HL-60 (cell line): ENCODE data around the gene SMURF2.

Source experiments
- DNase-seq, 2 experiments: peaks; one replicate each; pipeline ENCODE4 v3.0.0-alpha.2; 2010 to 2020; ENCODE audit warnings: low read depth in 1 of 2, low spot score in 1 of 2
- H3K27ac ChIP-seq: fragments of 250-450 bp; sonication (Bioruptor Pico); replicated peaks from 2 replicates; pipeline ENCODE4 v1.5.1; 2020; ENCODE audit warnings: mild to moderate bottlenecking, moderate library complexity
- H3K27me3 ChIP-seq: fragments of 250-450 bp; sonication (Bioruptor Pico); 2 replicates; pipeline ENCODE4 v1.5.1; 2021; ENCODE audit warnings: mild to moderate bottlenecking, moderate library complexity; ENCODE audit not compliant: insufficient read depth, poor library complexity, severe bottlenecking
- H3K4me3 ChIP-seq: replicated peaks from 2 replicates; pipeline ENCODE4 v1.5.1; 2011; ENCODE audit warnings: mild to moderate bottlenecking, control low read depth, low read length; ENCODE audit not compliant: insufficient read depth
- GABPA ChIP-seq: IDR thresholded peaks from 2 replicates; pipeline ENCODE4 v1.6.1; 2012; ENCODE audit warnings: low read depth
- POLR2AphosphoS5 ChIP-seq: IDR thresholded peaks from 2 replicates; pipeline ENCODE4 v1.6.1; 2012; ENCODE audit warnings: low read depth
- SPI1 ChIP-seq: IDR thresholded peaks from 2 replicates; pipeline ENCODE4 v1.6.1; 2012; ENCODE audit warnings: low read depth, mild to moderate bottlenecking, borderline replicate concordance
- TF ChIP-seq, protein P1 (sequence below): IDR thresholded peaks from one replicate; pipeline ENCODE4 v1.5.1; 2011; ENCODE audit warnings: low read length, control low read depth, inconsistent platforms; ENCODE audit not compliant: insufficient read depth
- TF ChIP-seq, protein P2 (sequence below): IDR thresholded peaks from 2 replicates; pipeline ENCODE4 v1.6.1; 2012; ENCODE audit warnings: low read depth; ENCODE audit not compliant: insufficient replicate concordance

Gene SMURF2

DNA sequence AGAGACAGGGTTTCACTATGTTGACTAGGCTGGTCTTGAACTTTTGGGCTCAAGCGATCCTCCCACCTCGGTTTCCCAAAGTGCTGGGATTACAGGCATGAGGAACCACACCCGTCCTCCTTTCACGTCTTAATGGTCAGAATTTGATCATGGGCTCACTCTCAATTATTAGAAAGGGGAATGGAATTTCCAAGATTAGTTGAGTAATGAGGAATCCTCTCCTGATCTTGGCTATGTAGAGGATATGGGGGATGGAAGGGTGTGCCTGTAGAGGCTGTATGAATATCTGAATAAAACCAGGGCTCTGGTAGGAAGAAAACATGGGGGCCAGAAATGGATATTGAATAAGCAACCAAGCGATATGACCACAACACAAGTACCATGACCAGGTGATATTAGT is 25.9 kb upstream of the SMURF2 start:
- H3K27ac ChIP-seq: no peak overlapping the region
- TF ChIP-seq GABPA: no peak
- TF ChIP-seq, protein P1, sequence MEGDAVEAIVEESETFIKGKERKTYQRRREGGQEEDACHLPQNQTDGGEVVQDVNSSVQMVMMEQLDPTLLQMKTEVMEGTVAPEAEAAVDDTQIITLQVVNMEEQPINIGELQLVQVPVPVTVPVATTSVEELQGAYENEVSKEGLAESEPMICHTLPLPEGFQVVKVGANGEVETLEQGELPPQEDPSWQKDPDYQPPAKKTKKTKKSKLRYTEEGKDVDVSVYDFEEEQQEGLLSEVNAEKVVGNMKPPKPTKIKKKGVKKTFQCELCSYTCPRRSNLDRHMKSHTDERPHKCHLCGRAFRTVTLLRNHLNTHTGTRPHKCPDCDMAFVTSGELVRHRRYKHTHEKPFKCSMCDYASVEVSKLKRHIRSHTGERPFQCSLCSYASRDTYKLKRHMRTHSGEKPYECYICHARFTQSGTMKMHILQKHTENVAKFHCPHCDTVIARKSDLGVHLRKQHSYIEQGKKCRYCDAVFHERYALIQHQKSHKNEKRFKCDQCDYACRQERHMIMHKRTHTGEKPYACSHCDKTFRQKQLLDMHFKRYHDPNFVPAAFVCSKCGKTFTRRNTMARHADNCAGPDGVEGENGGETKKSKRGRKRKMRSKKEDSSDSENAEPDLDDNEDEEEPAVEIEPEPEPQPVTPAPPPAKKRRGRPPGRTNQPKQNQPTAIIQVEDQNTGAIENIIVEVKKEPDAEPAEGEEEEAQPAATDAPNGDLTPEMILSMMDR: no peak
- TF ChIP-seq POLR2AphosphoS5: no peak
- TF ChIP-seq SPI1: no peak
- TF ChIP-seq, protein P2, sequence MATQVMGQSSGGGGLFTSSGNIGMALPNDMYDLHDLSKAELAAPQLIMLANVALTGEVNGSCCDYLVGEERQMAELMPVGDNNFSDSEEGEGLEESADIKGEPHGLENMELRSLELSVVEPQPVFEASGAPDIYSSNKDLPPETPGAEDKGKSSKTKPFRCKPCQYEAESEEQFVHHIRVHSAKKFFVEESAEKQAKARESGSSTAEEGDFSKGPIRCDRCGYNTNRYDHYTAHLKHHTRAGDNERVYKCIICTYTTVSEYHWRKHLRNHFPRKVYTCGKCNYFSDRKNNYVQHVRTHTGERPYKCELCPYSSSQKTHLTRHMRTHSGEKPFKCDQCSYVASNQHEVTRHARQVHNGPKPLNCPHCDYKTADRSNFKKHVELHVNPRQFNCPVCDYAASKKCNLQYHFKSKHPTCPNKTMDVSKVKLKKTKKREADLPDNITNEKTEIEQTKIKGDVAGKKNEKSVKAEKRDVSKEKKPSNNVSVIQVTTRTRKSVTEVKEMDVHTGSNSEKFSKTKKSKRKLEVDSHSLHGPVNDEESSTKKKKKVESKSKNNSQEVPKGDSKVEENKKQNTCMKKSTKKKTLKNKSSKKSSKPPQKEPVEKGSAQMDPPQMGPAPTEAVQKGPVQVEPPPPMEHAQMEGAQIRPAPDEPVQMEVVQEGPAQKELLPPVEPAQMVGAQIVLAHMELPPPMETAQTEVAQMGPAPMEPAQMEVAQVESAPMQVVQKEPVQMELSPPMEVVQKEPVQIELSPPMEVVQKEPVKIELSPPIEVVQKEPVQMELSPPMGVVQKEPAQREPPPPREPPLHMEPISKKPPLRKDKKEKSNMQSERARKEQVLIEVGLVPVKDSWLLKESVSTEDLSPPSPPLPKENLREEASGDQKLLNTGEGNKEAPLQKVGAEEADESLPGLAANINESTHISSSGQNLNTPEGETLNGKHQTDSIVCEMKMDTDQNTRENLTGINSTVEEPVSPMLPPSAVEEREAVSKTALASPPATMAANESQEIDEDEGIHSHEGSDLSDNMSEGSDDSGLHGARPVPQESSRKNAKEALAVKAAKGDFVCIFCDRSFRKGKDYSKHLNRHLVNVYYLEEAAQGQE: no peak
- no peaks in the 10 kb centered on the region for H3K27me3 ChIP-seq
- DNase-seq: no peak
- no peak overlapping the region for H3K4me3 ChIP-seq

DNA sequence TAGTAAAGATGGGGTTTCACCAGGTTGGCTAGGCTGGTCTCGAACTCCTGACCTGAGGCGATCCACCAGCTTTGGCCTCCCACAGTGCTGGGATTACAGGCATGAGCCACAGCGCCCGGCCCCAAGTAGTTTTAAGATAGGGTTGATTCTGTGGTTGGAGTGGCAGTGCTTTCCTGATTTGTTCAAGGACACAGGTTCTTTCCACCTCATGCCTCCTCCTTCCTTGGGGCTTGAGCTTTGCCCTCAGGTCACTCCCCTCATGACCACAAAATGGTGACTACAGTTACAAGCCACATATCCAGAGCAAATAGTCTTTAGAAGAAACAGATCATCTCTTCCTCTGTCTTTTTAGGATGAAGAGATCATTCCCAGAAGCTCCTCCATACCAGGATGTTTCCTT is 25.3 kb upstream of the SMURF2 start:
- no peak for TF ChIP-seq SPI1
- TF ChIP-seq, protein P2: no peak
- H3K4me3 ChIP-seq: no peak overlapping the region
- no peaks in the 10 kb centered on the region for H3K27me3 ChIP-seq
- H3K27ac ChIP-seq: no peak overlapping the region
- DNase-seq: no peak

DNA sequence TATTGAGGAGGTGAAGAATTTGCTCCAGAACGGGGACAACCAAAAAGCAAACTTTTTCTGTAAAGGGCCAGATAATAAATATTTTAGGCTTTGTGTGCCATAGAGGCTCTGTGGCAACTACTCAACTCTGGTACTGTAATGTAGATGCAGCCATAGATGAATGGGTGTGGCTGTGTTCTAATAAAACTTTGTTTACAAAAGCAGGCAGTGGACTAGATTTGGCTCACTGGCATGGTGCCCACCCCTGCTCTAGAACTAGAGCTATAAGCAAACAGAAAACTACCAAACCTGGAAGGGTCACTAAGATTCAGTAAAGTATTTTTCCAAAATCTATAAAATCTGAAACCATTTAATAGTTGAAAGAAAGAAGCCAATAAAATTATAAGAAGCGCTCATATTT is 24.6 kb upstream of the SMURF2 start:
- no peak for DNase-seq
- H3K27ac ChIP-seq: no peak overlapping the region
- no peaks in the 10 kb centered on the region for H3K27me3 ChIP-seq
- no peak overlapping the region for H3K4me3 ChIP-seq
- TF ChIP-seq SPI1 (no peak), POLR2AphosphoS5 (no peak), GABPA (no peak)
- TF ChIP-seq, protein P1: no peak
- TF ChIP-seq, protein P2: no peak

DNA sequence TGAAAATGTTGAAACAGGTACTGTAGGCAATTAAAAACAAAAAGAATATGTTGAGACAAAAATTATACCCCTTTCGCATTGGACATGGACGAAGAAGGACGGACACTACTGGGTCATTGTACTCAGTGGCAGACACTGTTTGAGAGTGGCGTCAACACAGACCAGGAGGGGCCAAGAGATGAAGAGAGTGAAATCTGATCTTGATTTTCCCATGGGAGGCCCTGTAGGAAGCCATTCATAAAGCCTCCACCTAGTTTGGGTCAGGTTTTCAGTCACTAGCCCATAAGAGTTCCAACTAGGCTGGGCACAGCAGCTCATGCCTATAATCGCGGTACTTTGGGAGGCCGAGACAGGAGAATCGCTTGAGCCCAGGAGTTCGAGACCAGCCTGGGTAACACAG is 23.6 kb upstream of the SMURF2 start:
- no peak for DNase-seq
- H3K27ac ChIP-seq: no peak overlapping the region
- no peak overlapping the region for H3K4me3 ChIP-seq
- H3K27me3 ChIP-seq: no peaks in the 10 kb centered on the region
- TF ChIP-seq, protein P2: no peak
- TF ChIP-seq POLR2AphosphoS5 (no peak), SPI1 (no peak), GABPA (no peak)
- TF ChIP-seq, protein P1: no peak
